Activated CD4-positive, alpha-beta memory T cell treated with anti-CD3 and anti-CD28 coated beads, Interleukin-2, amount 10 ng/mL, durations not matched to agents 7 days and 5 days (primary cell): ENCODE data around the gene KRTAP4-3. TPM values are rescaled to one million over a fixed set of nuclear protein-coding genes. Genes with fewer than 3 reads are reported as not detected.
"Not testable (repeated sequence)": the region's sequence is repeated elsewhere in the genome, so short reads cannot be mapped to it uniquely, and the experiment has no call there.

Experiments
- CTCF ChIA-PET: fragments of 350-600 bp; sonication (Branson Sonifier 250); formaldehyde crosslinking; loops from one replicate; lab custom pipeline; 2021; ENCODE audit warnings: antibody characterized with exemption, inconsistent platforms; lab: Charles Lee
- POLR2A ChIA-PET: fragments of 350-600 bp; sonication (Branson Sonifier 250); formaldehyde crosslinking; loops from one replicate; lab custom pipeline; 2021; ENCODE audit warnings: antibody characterized with exemption; lab: Charles Lee
- DNase-seq: peaks from one replicate; pipeline ENCODE4 v3.0.0-alpha.2; 2020
- H3K27ac Mint-ChIP-seq: one replicate; pipeline ENCODE4 v1.8.0; 2021; ENCODE audit warnings: mild to moderate bottlenecking, mixed read lengths
- H3K27me3 Mint-ChIP-seq: one replicate; pipeline ENCODE4 v1.8.0; 2021; ENCODE audit warnings: mixed read lengths
- H3K36me3 Mint-ChIP-seq: one replicate; pipeline ENCODE4 v1.8.0; 2021; ENCODE audit warnings: low read depth, mixed read lengths
- H3K4me1 Mint-ChIP-seq: one replicate; pipeline ENCODE4 v1.8.0; 2021; ENCODE audit warnings: mixed read lengths
- H3K4me3 Mint-ChIP-seq: one replicate; pipeline ENCODE4 v1.8.0; 2021; ENCODE audit warnings: mild to moderate bottlenecking, mixed read lengths
- H3K9me3 Mint-ChIP-seq: one replicate; pipeline ENCODE4 v1.8.0; 2021; ENCODE audit warnings: mixed read lengths
- total RNA-seq, 2 experiments: library from RNA; stranded (reverse); gene quantifications; one replicate each; pipeline ENCODE4 v1.2.3, GENCODE V29; 2021

The KRTAP4-3 gene
- total RNA-seq, 2 experiments from 2014 or later = not detected

GRCh38 chr17:41123292-41123990, 44.6 kb downstream of the KRTAP4-3 start:
- H3K27me3 Mint-ChIP-seq, H3K4me3 Mint-ChIP-seq, DNase-seq, H3K27ac Mint-ChIP-seq, H3K9me3 Mint-ChIP-seq, POLR2A ChIA-PET, H3K36me3 Mint-ChIP-seq, CTCF ChIA-PET: not testable (repeated sequence)
- H3K4me1 Mint-ChIP-seq = peaks cover 12% of the 10 kb centered on the region

- Mint-ChIP-seq H3K4me3 (no peak overlapping the region), H3K36me3 (no peaks in the 10 kb centered on the region), H3K27me3 (peaks cover 9% of the 10 kb centered on the region), H3K27ac (no peak overlapping the region), H3K4me1 (peaks cover 12% of the 10 kb centered on the region), H3K9me3 (peaks cover 1% of the 10 kb centered on the region)
- ChIA-PET CTCF (no interaction called here), POLR2A (no interaction called here)
- DNase-seq = no peak
Observed at GRCh38 chr17:41121742-41122141, 46.3 kb downstream of the KRTAP4-3 start.

- H3K36me3 Mint-ChIP-seq, CTCF ChIA-PET, H3K9me3 Mint-ChIP-seq, H3K27ac Mint-ChIP-seq, H3K4me3 Mint-ChIP-seq, POLR2A ChIA-PET, H3K4me1 Mint-ChIP-seq, DNase-seq: not testable (repeated sequence)
- H3K27me3 Mint-ChIP-seq = peaks cover 14% of the 10 kb centered on the region
Observed at GRCh38 chr17:41119696-41120690, 48.0 kb downstream of the KRTAP4-3 start.

GRCh38 chr17:41118721-41119120, 49.3 kb downstream of the KRTAP4-3 start:
- Mint-ChIP-seq H3K4me1 (peaks cover 7% of the 10 kb centered on the region), H3K27ac (no peak overlapping the region), H3K4me3 (no peak overlapping the region), H3K27me3 (peaks cover 14% of the 10 kb centered on the region), H3K9me3 (peaks cover 1% of the 10 kb centered on the region), H3K36me3 (no peaks in the 10 kb centered on the region)
- ChIA-PET CTCF (no interaction called here), POLR2A (no interaction called here)
- DNase-seq = no peak

GRCh38 chr17:41117846-41118386, 50.1 kb downstream of the KRTAP4-3 start, which contains the start of gene KRTAP4-11:
Gene KRTAP4-11, minus strand, starts transcription at chr17:41118373. Its CDS starts 58 bp downstream, at chr17:41118315.
- H3K9me3 Mint-ChIP-seq, H3K4me3 Mint-ChIP-seq, H3K27ac Mint-ChIP-seq, H3K36me3 Mint-ChIP-seq, CTCF ChIA-PET, H3K27me3 Mint-ChIP-seq, H3K4me1 Mint-ChIP-seq, DNase-seq, POLR2A ChIA-PET: not testable (repeated sequence)

Other genes starting within 250 kb of the KRTAP4-3 start
- not detected for gene KRT23, start 230.6 kb downstream of the KRTAP4-3 start, total RNA-seq
- not detected for gene KRT39, start 201.3 kb downstream of the KRTAP4-3 start, total RNA-seq
- gene KRT40, start 183.9 kb downstream of the KRTAP4-3 start, total RNA-seq = not detected
- gene KRTAP3-3, start 174.1 kb downstream of the KRTAP4-3 start, total RNA-seq = not detected
- not detected for gene KRTAP3-2, start 168.3 kb downstream of the KRTAP4-3 start, total RNA-seq
- gene KRTAP3-1, start 159.1 kb downstream of the KRTAP4-3 start, total RNA-seq = not detected
- gene KRTAP1-5, start 141.0 kb downstream of the KRTAP4-3 start, total RNA-seq = not detected
- not detected for gene KRTAP1-4, start 138.0 kb downstream of the KRTAP4-3 start, total RNA-seq
- not detected for gene KRTAP1-3, start 133.3 kb downstream of the KRTAP4-3 start, total RNA-seq
- gene KRTAP1-1, start 126.8 kb downstream of the KRTAP4-3 start, total RNA-seq = not detected
- not detected for gene KRTAP2-1, start 120.9 kb downstream of the KRTAP4-3 start, total RNA-seq
- not detected for gene KRTAP2-2, start 113.0 kb downstream of the KRTAP4-3 start, total RNA-seq
- not detected for gene KRTAP2-3, start 108.1 kb downstream of the KRTAP4-3 start, total RNA-seq
- not detected for gene KRTAP2-4, start 102.3 kb downstream of the KRTAP4-3 start, total RNA-seq
- gene KRTAP4-7, start 84.1 kb downstream of the KRTAP4-3 start, total RNA-seq = not detected
- gene KRTAP4-8, start 70.1 kb downstream of the KRTAP4-3 start, total RNA-seq = not detected
- not detected for gene KRTAP4-16, start 66.0 kb downstream of the KRTAP4-3 start, total RNA-seq
- not detected for gene KRTAP4-9, start 62.8 kb downstream of the KRTAP4-3 start, total RNA-seq
- gene KRTAP4-11, start 49.8 kb downstream of the KRTAP4-3 start, total RNA-seq = not detected
- not detected for gene KRTAP4-12, start 44.0 kb downstream of the KRTAP4-3 start, total RNA-seq
- not detected for gene KRTAP4-6, start 27.7 kb downstream of the KRTAP4-3 start, total RNA-seq
- not detected for gene KRTAP4-5, start 18.4 kb downstream of the KRTAP4-3 start, total RNA-seq
- gene KRTAP4-4, start 7.5 kb downstream of the KRTAP4-3 start, total RNA-seq = not detected
- not detected for gene KRTAP4-2, start 10.0 kb upstream of the KRTAP4-3 start, total RNA-seq
- not detected for gene KRTAP4-1, start 16.7 kb upstream of the KRTAP4-3 start, total RNA-seq
- gene KRTAP9-1, start 21.7 kb upstream of the KRTAP4-3 start, total RNA-seq = not detected
- gene KRTAP9-2, start 58.4 kb upstream of the KRTAP4-3 start, total RNA-seq = not detected
- not detected for gene KRTAP9-3, start 64.2 kb upstream of the KRTAP4-3 start, total RNA-seq
- not detected for gene KRTAP9-8, start 69.8 kb upstream of the KRTAP4-3 start, total RNA-seq
- gene KRTAP9-4, start 81.5 kb upstream of the KRTAP4-3 start, total RNA-seq = not detected
- gene KRTAP9-9, start 87.2 kb upstream of the KRTAP4-3 start, total RNA-seq = not detected
- not detected for gene KRTAP9-6, start 97.2 kb upstream of the KRTAP4-3 start, total RNA-seq
- gene KRTAP9-7, start 107.5 kb upstream of the KRTAP4-3 start, total RNA-seq = not detected
- gene KRTAP29-1, start 134.6 kb upstream of the KRTAP4-3 start, total RNA-seq = not detected
- under 1 TPM in 1 of 2 experiments, not detected in 1; 0.13 TPM for gene KRTAP16-1, start 141.1 kb upstream of the KRTAP4-3 start, total RNA-seq
- gene KRTAP17-1, start 147.5 kb upstream of the KRTAP4-3 start, total RNA-seq = not detected
- not detected for gene KRT33A, start 182.6 kb upstream of the KRTAP4-3 start, total RNA-seq
- not detected for gene KRT33B, start 201.6 kb upstream of the KRTAP4-3 start, total RNA-seq
- not detected for gene KRT34, start 214.1 kb upstream of the KRTAP4-3 start, total RNA-seq
- not detected for gene KRT31, start 229.4 kb upstream of the KRTAP4-3 start, total RNA-seq